Astrocyte of the spinal cord (primary cell): Measurements from ENCODE around the gene MCAM.

Source experiments
- DNase-seq: peaks from one replicate; pipeline ENCODE4 v3.0.0; 2011; ENCODE audit warnings: low read depth, low spot score
- H3K4me3 ChIP-seq: 2 replicates; pipeline ENCODE4 v1.5.1; 2011; ENCODE audit warnings: low read depth, mild to moderate bottlenecking, low read length, moderate library complexity
- in situ Hi-C: cut with HindIII; loops from 2 replicates; pipeline ENCODE4 v1.10.0; 2017; ENCODE audit warnings: low sequenced_read_pairs
- TF ChIP-seq, protein P1 (sequence below): IDR thresholded peaks from 2 replicates; pipeline ENCODE4 v1.5.1; 2012; ENCODE audit warnings: low read depth, mild to moderate bottlenecking, low read length, inconsistent platforms

Gene MCAM

DNA sequence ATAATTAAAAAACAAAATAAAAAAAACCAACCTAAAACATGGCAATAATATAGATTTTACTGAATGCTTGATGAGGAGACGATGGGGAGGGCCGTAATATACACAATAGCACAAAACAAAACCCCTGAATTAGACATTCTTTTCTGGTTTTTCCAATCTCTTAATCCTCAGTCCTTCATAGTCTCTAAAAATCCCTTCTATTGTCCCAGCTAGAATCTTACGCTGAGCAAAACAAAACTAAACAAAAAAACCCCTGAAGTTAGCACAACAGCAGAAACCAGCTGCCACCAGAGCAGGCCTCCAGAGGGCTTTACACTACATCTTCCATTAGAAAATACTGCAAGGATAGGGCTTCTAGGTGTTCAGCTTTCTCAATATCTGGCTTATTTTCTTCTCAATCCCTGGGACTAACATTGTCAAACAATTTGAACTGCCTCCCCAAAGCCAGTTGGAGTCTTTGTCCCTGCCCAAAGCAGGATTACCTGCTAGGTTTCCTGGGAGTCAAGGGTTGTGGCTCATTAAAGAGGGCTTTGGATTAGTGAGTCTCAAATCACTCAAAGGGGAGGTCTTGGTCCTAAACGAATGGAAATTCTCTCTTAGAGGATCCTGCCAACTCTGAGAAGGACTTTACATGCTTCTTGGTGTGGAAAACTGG lies 15.3 kb upstream of the MCAM start:
- TF ChIP-seq, protein P1, sequence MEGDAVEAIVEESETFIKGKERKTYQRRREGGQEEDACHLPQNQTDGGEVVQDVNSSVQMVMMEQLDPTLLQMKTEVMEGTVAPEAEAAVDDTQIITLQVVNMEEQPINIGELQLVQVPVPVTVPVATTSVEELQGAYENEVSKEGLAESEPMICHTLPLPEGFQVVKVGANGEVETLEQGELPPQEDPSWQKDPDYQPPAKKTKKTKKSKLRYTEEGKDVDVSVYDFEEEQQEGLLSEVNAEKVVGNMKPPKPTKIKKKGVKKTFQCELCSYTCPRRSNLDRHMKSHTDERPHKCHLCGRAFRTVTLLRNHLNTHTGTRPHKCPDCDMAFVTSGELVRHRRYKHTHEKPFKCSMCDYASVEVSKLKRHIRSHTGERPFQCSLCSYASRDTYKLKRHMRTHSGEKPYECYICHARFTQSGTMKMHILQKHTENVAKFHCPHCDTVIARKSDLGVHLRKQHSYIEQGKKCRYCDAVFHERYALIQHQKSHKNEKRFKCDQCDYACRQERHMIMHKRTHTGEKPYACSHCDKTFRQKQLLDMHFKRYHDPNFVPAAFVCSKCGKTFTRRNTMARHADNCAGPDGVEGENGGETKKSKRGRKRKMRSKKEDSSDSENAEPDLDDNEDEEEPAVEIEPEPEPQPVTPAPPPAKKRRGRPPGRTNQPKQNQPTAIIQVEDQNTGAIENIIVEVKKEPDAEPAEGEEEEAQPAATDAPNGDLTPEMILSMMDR: no peak
- no peak for DNase-seq
- no peak overlapping the region for H3K4me3 ChIP-seq
- in situ Hi-C loops: no loop called here

GRCh38 chr11:119330237-119330636 lies 13.3 kb upstream of the MCAM start:
- TF ChIP-seq, protein P1: no peak
- in situ Hi-C loops: no loop called here
- no peak for DNase-seq
- H3K4me3 ChIP-seq: no peak overlapping the region

DNA sequence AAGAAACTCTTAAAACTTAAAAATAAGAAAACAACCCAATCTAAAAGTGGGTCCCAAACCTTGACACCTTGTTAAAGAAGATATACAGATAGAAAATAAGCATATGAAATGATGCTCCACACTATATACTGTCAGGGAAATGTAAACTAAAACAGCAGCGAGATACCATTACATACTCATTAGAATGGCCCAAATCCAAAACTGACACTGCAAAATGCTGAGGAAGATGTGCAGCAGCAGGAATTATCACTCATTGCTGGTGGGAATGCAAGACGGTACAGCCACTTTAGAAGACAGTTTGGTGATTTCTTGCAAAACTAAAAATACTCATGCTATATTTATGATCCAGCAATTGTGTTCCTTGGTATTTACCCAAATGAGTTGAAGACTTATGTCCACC lies 12.4 kb upstream of the MCAM start:
- no peak overlapping the region for H3K4me3 ChIP-seq
- TF ChIP-seq, protein P1: no peak
- DNase-seq: no peak
- in situ Hi-C loops: no loop called here

GRCh38 chr11:119324189-119324588 lies 7.3 kb upstream of the MCAM start:
- TF ChIP-seq, protein P1: no peak
- no peak for DNase-seq
- in situ Hi-C loops: no loop called here
- no peak overlapping the region for H3K4me3 ChIP-seq

DNA sequence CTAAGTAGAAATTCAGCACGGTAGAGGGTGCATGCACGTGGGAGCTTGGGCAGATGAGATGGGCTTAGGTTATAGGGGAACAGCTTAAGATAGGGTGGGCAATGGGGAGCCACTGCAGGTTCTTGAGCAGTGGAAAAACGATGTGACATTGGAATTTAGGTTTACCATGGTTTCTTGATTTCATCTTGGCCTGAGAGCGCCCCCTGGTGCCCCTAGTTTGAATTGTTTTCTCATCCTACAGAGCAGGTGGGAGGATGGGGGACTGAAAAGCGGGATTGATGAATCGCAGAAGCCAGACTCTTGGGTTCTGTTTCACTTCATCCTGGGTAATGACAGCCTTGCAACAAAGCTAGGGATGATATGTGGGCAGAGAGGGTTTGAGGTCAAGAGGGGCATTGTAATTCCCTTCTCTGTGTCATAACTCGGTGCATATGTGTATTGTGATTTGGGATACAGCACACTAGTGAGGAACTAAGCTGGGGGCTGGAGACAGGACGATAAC lies 6.7 kb upstream of the MCAM start:
- in situ Hi-C loops: no loop called here
- no peak overlapping the region for H3K4me3 ChIP-seq
- DNase-seq: peak; percentile 71
- TF ChIP-seq, protein P1: peak; percentile 75

GRCh38 chr11:119322921-119323531 lies 6.1 kb upstream of the MCAM start:
- no peak overlapping the region for H3K4me3 ChIP-seq
- in situ Hi-C loops: no loop called here
- no peak for DNase-seq
- TF ChIP-seq, protein P1: no peak
